HCT116 (cell line): ENCODE measurements around the gene EGFL6.
"Not testable (repeated sequence)": the region's sequence is repeated elsewhere in the genome, so short reads cannot be mapped to it uniquely, and the experiment has no call there.

Experiments used
- CEBPB ChIP-seq: IDR thresholded peaks from 2 replicates; pipeline ENCODE4 v1.6.1; 2012; ENCODE audit warnings: low read depth
- POLR2AphosphoS5 ChIP-seq: IDR thresholded peaks from 2 replicates; pipeline ENCODE4 v1.6.1; 2011; ENCODE audit warnings: mild to moderate bottlenecking, low read depth, low read length, moderate library complexity

- not testable (repeated sequence) for TF ChIP-seq CEBPB, POLR2AphosphoS5
These were observed 72.3 kb downstream of the EGFL6 start for GRCh38 chrX:13641684-13642083.
